ENCODE data around the gene MFSD8.

DNA sequence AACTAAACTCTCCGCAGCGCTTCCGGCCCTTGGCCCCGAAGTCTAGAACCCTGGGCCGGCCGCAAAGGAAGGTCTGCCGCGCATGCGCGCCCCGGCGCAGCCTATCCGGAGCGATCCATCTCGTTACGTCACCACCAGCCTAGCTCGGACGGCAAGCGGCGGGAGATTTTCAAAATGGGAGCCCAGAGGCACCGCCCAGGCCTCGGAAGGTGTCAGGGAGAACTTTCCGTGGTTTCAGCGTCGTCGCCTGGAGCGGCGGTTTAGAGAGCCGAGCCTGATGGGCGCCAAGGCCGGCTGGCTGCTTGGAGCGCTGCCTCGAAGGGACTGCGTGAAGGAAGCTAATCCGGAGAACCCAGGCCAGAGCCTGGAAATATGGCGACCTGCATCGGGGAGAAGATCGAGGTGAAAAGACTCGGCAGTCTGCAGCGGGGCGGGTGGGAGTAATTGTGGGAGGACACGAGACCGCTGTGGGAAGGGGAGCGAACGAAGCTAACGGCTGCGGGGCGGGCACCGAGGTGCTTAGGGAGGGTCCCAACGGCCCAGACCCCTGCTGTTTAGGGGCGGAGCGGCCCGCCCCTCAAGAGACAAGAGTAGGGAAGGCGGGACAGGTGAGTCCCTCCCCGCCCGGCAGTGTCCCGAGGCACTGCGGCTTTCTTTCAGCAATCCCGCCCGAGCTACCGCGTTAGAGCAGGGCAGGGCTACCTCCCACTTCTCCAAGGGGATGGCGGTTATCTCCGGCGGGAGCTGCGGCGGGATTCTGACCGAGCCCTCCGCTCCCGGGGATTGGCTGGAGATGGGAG, 84.0 kb downstream of the MFSD8 start, which contains the start of gene PLK4:
- TF ChIP-seq, protein P1, sequence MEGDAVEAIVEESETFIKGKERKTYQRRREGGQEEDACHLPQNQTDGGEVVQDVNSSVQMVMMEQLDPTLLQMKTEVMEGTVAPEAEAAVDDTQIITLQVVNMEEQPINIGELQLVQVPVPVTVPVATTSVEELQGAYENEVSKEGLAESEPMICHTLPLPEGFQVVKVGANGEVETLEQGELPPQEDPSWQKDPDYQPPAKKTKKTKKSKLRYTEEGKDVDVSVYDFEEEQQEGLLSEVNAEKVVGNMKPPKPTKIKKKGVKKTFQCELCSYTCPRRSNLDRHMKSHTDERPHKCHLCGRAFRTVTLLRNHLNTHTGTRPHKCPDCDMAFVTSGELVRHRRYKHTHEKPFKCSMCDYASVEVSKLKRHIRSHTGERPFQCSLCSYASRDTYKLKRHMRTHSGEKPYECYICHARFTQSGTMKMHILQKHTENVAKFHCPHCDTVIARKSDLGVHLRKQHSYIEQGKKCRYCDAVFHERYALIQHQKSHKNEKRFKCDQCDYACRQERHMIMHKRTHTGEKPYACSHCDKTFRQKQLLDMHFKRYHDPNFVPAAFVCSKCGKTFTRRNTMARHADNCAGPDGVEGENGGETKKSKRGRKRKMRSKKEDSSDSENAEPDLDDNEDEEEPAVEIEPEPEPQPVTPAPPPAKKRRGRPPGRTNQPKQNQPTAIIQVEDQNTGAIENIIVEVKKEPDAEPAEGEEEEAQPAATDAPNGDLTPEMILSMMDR (IDR thresholded peaks at IDR 0.05): no peak
- TF ChIP-seq POLR2A (IDR thresholded peaks at IDR 0.05): no peak

Measured in testis (tissue), 2 donors.